Endothelial cell of umbilical vein (primary cell): ENCODE data around the gene HMGCS1. TPM values are rescaled to one million over a fixed set of nuclear protein-coding genes. Genes with fewer than 3 reads are reported as not detected.

Experiments
- BruUV-seq: library from RNA; stranded (reverse); fragments of 400-500 nt; replicated peaks from 2 replicates; lab custom pipeline; 2021; lab: Mats Ljungman, UMichigan
- CTCF ChIA-PET: fragments of 300-600, 350-600 bp; sonication (Branson Sonifier 250); formaldehyde crosslinking; loops from one replicate; lab custom pipeline; 2021; ENCODE audit warnings: antibody characterized with exemption, inconsistent platforms; lab: Charles Lee
- POLR2A ChIA-PET: fragments of 300-600, 350-600 bp; sonication (Branson Sonifier 250); formaldehyde crosslinking; loops from one replicate; lab custom pipeline; 2021; ENCODE audit warnings: antibody characterized with exemption, inconsistent platforms; lab: Charles Lee
- DNase-seq: peaks from one replicate; pipeline ENCODE4 v3.0.0-alpha.2; 2011; ENCODE audit warnings: low read depth, low spot score
- FAIRE-seq: peaks from 2 replicates; lab custom pipeline; 2011; peaks lifted over from hg19 to GRCh38; lab: Jason Lieb, UNC
- H2AFZ ChIP-seq: 2 replicates; pipeline ENCODE4 v1.6.0; 2012; ENCODE audit warnings: low read depth, low read length, control low read depth, inconsistent platforms
- H3K27ac ChIP-seq: 2 replicates; pipeline ENCODE4 v1.5.1; 2011; ENCODE audit warnings: low read depth, mild to moderate bottlenecking, control low read depth, low read length, moderate library complexity; ENCODE audit not compliant: insufficient read depth
- H3K27me3 ChIP-seq, 2 experiments: 2 replicates each; pipeline versions ENCODE4 v1.6.0 to v1.6.1; 2011; ENCODE audit warnings: low read length in 2 of 2, mixed read lengths in 1 of 2; ENCODE audit not compliant: control insufficient read depth in 2 of 2, insufficient read depth in 2 of 2
- H3K36me3 ChIP-seq, 2 experiments: 2 replicates in 1 of 2; 3 replicates in 1 of 2; pipeline ENCODE4 v1.5.1; 2011; ENCODE audit warnings: low read length in 2 of 2, mild to moderate bottlenecking in 1 of 2, moderate library complexity in 1 of 2; ENCODE audit not compliant: control insufficient read depth in 2 of 2, insufficient read depth in 2 of 2; ENCODE audit errors: extremely low read depth in 1 of 2
- H3K4me1 ChIP-seq: 3 replicates; pipeline ENCODE4 v1.5.1; 2011; ENCODE audit warnings: mild to moderate bottlenecking, low read length; ENCODE audit not compliant: control insufficient read depth, insufficient read depth; ENCODE audit errors: extremely low read depth
- H3K4me2 ChIP-seq: 2 replicates; pipeline ENCODE4 v1.6.1; 2011; ENCODE audit warnings: low read length, control low read depth, mixed read lengths; ENCODE audit not compliant: insufficient read depth
- H3K4me3 ChIP-seq, 3 experiments: fragments of 200-600 bp in 1 of 3; sonication (generic), shearing (Covaris generic) in 1 of 3; replicated peaks in 1 of 3; 2 replicates each; pipeline ENCODE4 v1.5.1; 2011 to 2016; ENCODE audit warnings: control low read depth in 3 of 3, low read length in 3 of 3, mild to moderate bottlenecking in 2 of 3, inconsistent platforms in 1 of 3, low read depth in 1 of 3, moderate library complexity in 1 of 3; ENCODE audit not compliant: insufficient read depth in 1 of 3
- H3K79me2 ChIP-seq: 2 replicates; pipeline ENCODE4 v1.6.0; 2012; ENCODE audit warnings: low read length, inconsistent platforms; ENCODE audit not compliant: control insufficient read depth, insufficient read depth
- H3K9ac ChIP-seq: replicated peaks from 2 replicates; pipeline ENCODE3; 2011; ENCODE audit warnings: low read length, control low read depth; ENCODE audit not compliant: insufficient read depth; ENCODE audit errors: extremely low read depth
- H3K9me1 ChIP-seq: replicated peaks from 3 replicates; pipeline ENCODE4 v1.6.0; 2011; ENCODE audit warnings: mild to moderate bottlenecking, low read length; ENCODE audit not compliant: control insufficient read depth, insufficient read depth; ENCODE audit errors: extremely low read depth
- H3K9me3 ChIP-seq: replicated peaks from 2 replicates; pipeline ENCODE4 v1.5.1; 2012; ENCODE audit warnings: low read length, inconsistent platforms; ENCODE audit not compliant: control insufficient read depth, insufficient read depth
- H4K20me1 ChIP-seq: replicated peaks from 2 replicates; pipeline ENCODE3; 2011; ENCODE audit warnings: mild to moderate bottlenecking, low read length; ENCODE audit not compliant: control insufficient read depth, insufficient read depth; ENCODE audit errors: extremely low read depth
- CTCF ChIP-seq, 2 donors: IDR thresholded peaks; 1 replicate in 1 of 2; 2 replicates in 1 of 2; pipeline ENCODE4 v1.5.1; 2011; ENCODE audit warnings: low read length in 2 of 2, mild to moderate bottlenecking in 2 of 2, moderate library complexity in 2 of 2, control low read depth in 1 of 2, inconsistent platforms in 1 of 2, low read depth in 1 of 2; ENCODE audit not compliant: insufficient read depth in 1 of 2; ENCODE audit errors: extremely low read depth in 1 of 2
- EZH2 ChIP-seq: IDR thresholded peaks from 2 replicates; pipeline ENCODE4 v1.6.1; 2012; ENCODE audit warnings: borderline replicate concordance, low read depth, mild to moderate bottlenecking, moderate library complexity, low read length, inconsistent platforms; ENCODE audit not compliant: severe bottlenecking
- GATA2 ChIP-seq: IDR thresholded peaks from 2 replicates; pipeline ENCODE4 v1.7.0; 2011; ENCODE audit warnings: low read depth, mild to moderate bottlenecking, moderate library complexity, mixed read lengths, low read length; ENCODE audit not compliant: insufficient read length, insufficient read depth
- JUN ChIP-seq: IDR thresholded peaks from 2 replicates; pipeline ENCODE4 v1.6.1; 2011; ENCODE audit warnings: borderline replicate concordance, low read depth; ENCODE audit not compliant: insufficient read length, insufficient read depth
- MAX ChIP-seq: IDR thresholded peaks from 2 replicates; pipeline ENCODE4 v1.6.1; 2011; ENCODE audit not compliant: insufficient read depth, insufficient read length
- POLR2A ChIP-seq: IDR thresholded peaks from 2 replicates; pipeline ENCODE4 v1.6.1; 2012; ENCODE audit warnings: low read depth, mild to moderate bottlenecking, control low read depth, low read length
- POLR2AphosphoS5 ChIP-seq: IDR thresholded peaks from 2 replicates; pipeline ENCODE4 v1.6.1; 2012; ENCODE audit warnings: low read depth, mild to moderate bottlenecking, control low read depth, low read length, moderate library complexity; ENCODE audit not compliant: insufficient read depth
- dilution Hi-C: fragments of 300-500 bp; cut with MboI; formaldehyde crosslinking; loops from one replicate; pipeline ENCODE4 v1.15.0; 2019; ENCODE audit warnings: low sequenced_read_pairs; ENCODE audit not compliant: extremely low pct_ligation_motif_present
- intact Hi-C: fragments of 100-400 bp; cut with micrococcal nuclease; formaldehyde crosslinking; loops from one replicate; pipeline ENCODE4 v1.10.0; 2022
- polyA plus RNA-seq, 4 experiments: library from polyadenylated mRNA; depleted of rRNA in 3 of 4; stranded (reverse) in 3 of 4; unstranded in 1 of 4; fragments of >200 nt; gene quantifications; 2 replicates each; pipeline versions ENCODE4 v1.2.1 to v1.2.3, GENCODE V29; 2011 to 2012; ENCODE audit warnings: missing spikeins in 1 of 4
- total RNA-seq: library from RNA; stranded (reverse); gene quantifications from 2 replicates; pipeline ENCODE4 v1.2.3, GENCODE V29; 2021

The HMGCS1 gene
- total and polyA plus RNA-seq, 2 donors (not counting 3 experiments of a cell fraction or from before 2014, with no cell fraction given), result 43.3 to 133 TPM

GRCh38 chr5:43294226-43294625 lies 19.0 kb downstream of the HMGCS1 start:
- BruUV-seq, result no TSS peak
- Histone ChIP-seq H2AFZ (no peak overlapping the region), H3K27ac (no peak overlapping the region), H3K36me3 (peaks cover 12 to 49% of the 10 kb centered on the region in 2 experiments), H3K4me3 (no peak overlapping the region), H3K9me3 (no peaks in the 10 kb centered on the region), H3K9ac (no peak overlapping the region), H4K20me1 (peaks cover 5% of the 10 kb centered on the region), H3K4me2 (no peak overlapping the region), H3K4me1 (no peaks in the 10 kb centered on the region), H3K79me2 (peaks cover 20% of the 10 kb centered on the region), H3K9me1 (no peaks in the 10 kb centered on the region), H3K27me3 (no peaks in the 10 kb centered on the region)
- dilution Hi-C loops (no loop called here), intact Hi-C loops (no loop called here)
- ChIA-PET POLR2A (no interaction called here), CTCF (interaction anchor here (1.0 to 3.1 kb wide), 2 partner anchors 12 to 15 kb away, joined by 4 to 12 read pairs; no protein-coding TSS in a partner anchor)
- FAIRE-seq (no peak), DNase-seq (peak; percentile 14)
- TF ChIP-seq CTCF (IDR thresholded peaks at IDR 0.05; ENCODE audit: extremely low read depth in 1 of 2, insufficient read depth in 1 of 2, low read depth in 1 of 2, low read length in 2 of 2) (no peak), GATA2 (no peak), POLR2A (no peak), POLR2AphosphoS5 (no peak)

DNA sequence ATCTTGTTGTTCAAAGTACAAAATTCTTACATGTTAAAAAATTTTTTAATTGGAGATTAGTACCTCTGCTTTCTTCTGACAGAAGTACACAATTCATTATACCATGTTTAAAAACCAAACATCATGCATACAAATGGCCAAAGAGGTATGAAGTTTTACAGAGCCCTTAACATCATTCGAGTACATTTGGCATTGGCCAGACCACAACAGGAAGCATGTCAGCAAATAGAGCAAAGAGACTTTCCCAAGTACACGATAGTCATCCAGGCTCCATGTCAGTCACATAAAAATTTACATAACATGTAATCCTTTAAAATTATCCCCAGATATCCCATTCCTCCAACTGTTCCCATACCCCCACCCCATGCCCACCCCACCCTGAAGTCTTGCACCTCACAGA lies 22.5 kb downstream of the HMGCS1 start:
- DNase-seq (no peak), FAIRE-seq (no peak)
- peaks cover 5% of the 10 kb centered on the region for H4K20me1 ChIP-seq
- dilution Hi-C loops (no loop called here), intact Hi-C loops (no loop called here)
- H2AFZ ChIP-seq, result no peak overlapping the region
- no peak overlapping the region for H3K4me3 ChIP-seq
- H3K9me3 ChIP-seq, result no peaks in the 10 kb centered on the region
- TSS peak; percentile 42 for BruUV-seq
- no peaks in the 10 kb centered on the region for H3K79me2 ChIP-seq
- ChIA-PET CTCF (no interaction called here), POLR2A (no interaction called here)
- peaks cover 12 to 36% of the 10 kb centered on the region in 2 experiments for H3K36me3 ChIP-seq
- H3K9me1 ChIP-seq, result no peaks in the 10 kb centered on the region
- no peak overlapping the region for H3K27ac ChIP-seq
- no peak overlapping the region for H3K9ac ChIP-seq
- H3K27me3 ChIP-seq, result no peaks in the 10 kb centered on the region
- no peak overlapping the region for H3K4me2 ChIP-seq
- no peaks in the 10 kb centered on the region for H3K4me1 ChIP-seq
- TF ChIP-seq EZH2 (no peak), MAX (no peak), POLR2A (no peak), GATA2 (no peak), JUN (no peak)
